Activated T-cell treated with anti-CD3 and anti-CD28 coated beads, Interleukin-2, amount 50 U/mL, for 24 hours (primary cell): Measurements from ENCODE around the gene RPAP3.

Experiments
- DNase-seq: peaks from one replicate; pipeline ENCODE4 v3.0.0-alpha.2; 2020
- H3K27ac Mint-ChIP-seq: 2 replicates; pipeline ENCODE4 v1.8.0; 2020; ENCODE audit warnings: mild to moderate bottlenecking, mixed read lengths
- H3K27me3 Mint-ChIP-seq: 2 replicates; pipeline ENCODE4 v1.8.0; 2020; ENCODE audit warnings: mixed read lengths
- H3K36me3 Mint-ChIP-seq: 2 replicates; pipeline ENCODE4 v1.8.0; 2020; ENCODE audit warnings: low read depth, mixed read lengths
- H3K4me1 Mint-ChIP-seq: 2 replicates; pipeline ENCODE4 v1.8.0; 2020; ENCODE audit warnings: low read depth, mixed read lengths
- H3K4me3 Mint-ChIP-seq: 2 replicates; pipeline ENCODE4 v1.8.0; 2020; ENCODE audit warnings: mild to moderate bottlenecking, moderate library complexity, mixed read lengths
- H3K9me3 Mint-ChIP-seq: 2 replicates; pipeline ENCODE4 v1.8.0; 2020; ENCODE audit warnings: mixed read lengths

Gene RPAP3

DNA sequence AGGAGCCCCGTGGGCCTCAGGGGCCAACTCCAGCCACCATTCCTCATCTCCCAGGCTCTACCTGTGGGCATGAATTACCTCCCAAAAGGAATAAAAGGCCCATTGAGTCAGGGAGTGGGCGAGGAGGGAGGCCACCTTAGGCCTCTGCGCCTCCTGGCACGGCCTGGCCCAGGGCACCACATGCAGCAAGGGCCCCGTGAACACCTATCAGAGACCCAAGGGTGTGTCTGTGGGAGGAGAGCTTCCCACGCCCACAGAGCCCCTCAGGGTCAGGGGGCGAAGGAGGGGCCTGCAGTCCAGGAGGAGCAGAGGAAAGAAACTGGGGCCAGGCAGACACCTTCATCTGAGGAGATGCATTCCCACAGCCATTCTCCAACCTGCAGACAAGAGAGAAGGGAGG, 40.7 kb upstream of the RPAP3 start:
- no peaks in the 10 kb centered on the region for H3K36me3 Mint-ChIP-seq
- H3K27ac Mint-ChIP-seq: no peak overlapping the region
- no peak overlapping the region for H3K4me3 Mint-ChIP-seq
- DNase-seq: no peak
- H3K4me1 Mint-ChIP-seq: peaks cover 5% of the 10 kb centered on the region
- H3K27me3 Mint-ChIP-seq: no peaks in the 10 kb centered on the region
- no peaks in the 10 kb centered on the region for H3K9me3 Mint-ChIP-seq

DNA sequence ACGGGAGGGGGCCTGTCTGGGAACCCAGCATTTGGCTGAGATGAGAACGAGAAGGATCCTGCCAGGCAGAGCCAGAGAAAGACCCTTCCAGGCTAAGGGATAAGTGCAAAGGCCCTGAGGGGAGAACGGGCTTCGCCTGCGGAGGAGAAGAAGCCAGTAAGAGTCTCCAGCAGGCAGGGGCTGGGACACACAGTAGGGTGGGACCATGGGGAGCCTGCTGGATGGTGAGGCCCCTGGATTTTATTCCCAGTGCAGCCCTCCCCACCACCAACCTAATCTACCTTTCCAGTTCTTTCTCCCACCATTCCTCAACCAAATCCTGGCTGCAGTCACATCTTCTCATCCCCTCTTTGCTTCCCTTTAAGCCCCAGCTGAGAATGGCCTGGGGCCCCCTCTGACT, 40.2 kb upstream of the RPAP3 start:
- Mint-ChIP-seq H3K27ac (no peak overlapping the region), H3K4me3 (no peak overlapping the region), H3K4me1 (peaks cover 10% of the 10 kb centered on the region), H3K36me3 (no peaks in the 10 kb centered on the region), H3K9me3 (no peaks in the 10 kb centered on the region), H3K27me3 (no peaks in the 10 kb centered on the region)
- DNase-seq: no peak

DNA sequence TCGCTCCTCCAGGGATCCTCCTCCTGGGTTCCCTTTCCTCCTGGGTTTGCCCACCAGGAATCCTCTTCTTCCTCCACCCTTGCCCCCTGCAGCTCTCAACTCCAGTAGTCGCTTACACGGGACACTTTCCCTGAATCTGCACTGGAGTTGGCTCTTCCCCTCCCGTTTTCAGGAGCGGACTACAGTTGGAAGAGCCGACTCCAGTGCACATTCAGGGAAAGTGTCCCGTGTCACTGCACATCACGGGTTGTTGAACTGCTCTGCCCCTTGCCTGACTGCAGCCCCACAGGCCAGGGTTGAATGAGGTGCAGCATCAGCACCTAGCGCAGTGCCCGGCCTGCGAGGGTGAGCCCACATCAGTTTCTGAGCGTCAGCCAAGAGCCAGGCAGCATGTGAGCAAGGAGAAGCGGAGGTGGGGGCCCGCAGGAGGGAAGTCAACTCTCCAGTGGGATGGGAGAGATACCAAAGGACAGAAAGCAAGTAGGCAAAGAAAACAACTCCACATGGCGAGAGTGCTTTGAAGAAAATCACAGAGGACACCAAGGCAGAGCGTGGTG, 39.7 kb upstream of the RPAP3 start:
- H3K4me1 Mint-ChIP-seq: peaks cover 14% of the 10 kb centered on the region
- no peaks in the 10 kb centered on the region for H3K36me3 Mint-ChIP-seq
- H3K9me3 Mint-ChIP-seq: no peaks in the 10 kb centered on the region
- DNase-seq: no peak
- H3K27ac Mint-ChIP-seq: no peak overlapping the region
- H3K27me3 Mint-ChIP-seq: no peaks in the 10 kb centered on the region
- no peak overlapping the region for H3K4me3 Mint-ChIP-seq

DNA sequence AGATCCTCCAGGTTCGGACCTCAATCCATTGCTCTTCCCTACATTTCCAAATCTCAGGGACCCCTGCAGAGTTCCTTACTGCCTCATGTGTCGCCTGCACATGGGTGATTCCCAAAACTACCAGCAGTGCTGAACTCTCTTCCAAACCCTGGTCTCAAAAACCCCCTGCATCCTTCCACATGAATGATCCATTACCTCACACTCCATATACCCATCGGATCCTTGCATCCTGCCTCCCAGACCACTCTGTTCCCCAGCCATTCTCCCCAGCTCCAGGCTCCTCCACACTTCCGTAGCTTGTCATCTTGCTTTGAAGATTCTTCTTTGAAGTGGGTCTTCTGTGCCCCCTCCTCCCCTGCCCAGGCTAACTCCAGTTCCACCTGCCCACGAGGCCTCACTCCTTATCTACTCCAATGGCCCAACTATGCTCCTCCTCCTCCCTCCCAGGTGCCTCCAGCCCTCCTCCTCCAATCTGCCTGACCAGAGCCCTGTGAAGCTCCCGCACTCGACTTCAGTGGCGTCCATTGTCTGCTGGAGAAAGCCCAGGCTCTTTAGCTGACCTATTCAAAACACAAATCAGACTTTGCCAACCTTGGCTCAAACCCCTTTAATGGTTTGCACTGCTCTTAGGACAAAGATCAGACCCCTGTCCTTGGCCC, 39.1 kb upstream of the RPAP3 start:
- DNase-seq: no peak
- no peak overlapping the region for H3K27ac Mint-ChIP-seq
- H3K36me3 Mint-ChIP-seq: no peaks in the 10 kb centered on the region
- H3K4me3 Mint-ChIP-seq: no peak overlapping the region
- H3K27me3 Mint-ChIP-seq: no peaks in the 10 kb centered on the region
- H3K4me1 Mint-ChIP-seq: peaks cover 18% of the 10 kb centered on the region
- no peaks in the 10 kb centered on the region for H3K9me3 Mint-ChIP-seq

DNA sequence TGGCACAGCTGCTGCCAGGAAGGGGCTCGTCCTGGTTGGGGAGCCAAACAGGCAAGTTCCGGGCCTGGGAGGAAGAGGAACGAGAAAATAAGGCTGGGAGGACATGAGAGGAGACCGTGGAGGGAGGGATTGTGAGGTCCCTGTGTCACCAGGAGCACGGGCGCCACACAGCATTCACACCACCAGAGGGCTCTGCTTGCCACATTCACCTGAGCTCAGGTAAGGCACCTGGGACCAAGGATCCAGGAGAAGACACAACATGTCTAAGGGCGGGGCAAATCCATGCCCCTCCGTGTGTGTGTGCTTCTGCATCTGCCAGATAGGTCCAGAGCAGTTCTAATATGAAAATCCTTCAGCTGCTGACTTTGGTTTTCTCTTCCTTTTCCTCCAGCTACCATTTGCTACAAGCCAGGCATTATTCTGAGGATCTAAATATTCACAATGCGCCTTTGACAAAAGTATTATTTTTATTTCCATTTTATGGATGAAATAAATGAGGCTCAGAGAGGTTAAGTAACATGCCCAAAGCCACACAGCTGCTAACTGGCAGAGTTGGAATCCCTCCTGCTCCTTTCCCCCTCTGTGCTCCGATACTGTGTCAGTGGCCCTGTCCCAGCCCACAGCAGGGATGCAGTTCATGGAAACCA, 38.3 kb upstream of the RPAP3 start:
- Mint-ChIP-seq H3K4me1 (peaks cover 22% of the 10 kb centered on the region), H3K36me3 (no peaks in the 10 kb centered on the region), H3K27ac (no peak overlapping the region), H3K4me3 (no peak overlapping the region), H3K27me3 (no peaks in the 10 kb centered on the region), H3K9me3 (no peaks in the 10 kb centered on the region)
- DNase-seq: peak; percentile 69

DNA sequence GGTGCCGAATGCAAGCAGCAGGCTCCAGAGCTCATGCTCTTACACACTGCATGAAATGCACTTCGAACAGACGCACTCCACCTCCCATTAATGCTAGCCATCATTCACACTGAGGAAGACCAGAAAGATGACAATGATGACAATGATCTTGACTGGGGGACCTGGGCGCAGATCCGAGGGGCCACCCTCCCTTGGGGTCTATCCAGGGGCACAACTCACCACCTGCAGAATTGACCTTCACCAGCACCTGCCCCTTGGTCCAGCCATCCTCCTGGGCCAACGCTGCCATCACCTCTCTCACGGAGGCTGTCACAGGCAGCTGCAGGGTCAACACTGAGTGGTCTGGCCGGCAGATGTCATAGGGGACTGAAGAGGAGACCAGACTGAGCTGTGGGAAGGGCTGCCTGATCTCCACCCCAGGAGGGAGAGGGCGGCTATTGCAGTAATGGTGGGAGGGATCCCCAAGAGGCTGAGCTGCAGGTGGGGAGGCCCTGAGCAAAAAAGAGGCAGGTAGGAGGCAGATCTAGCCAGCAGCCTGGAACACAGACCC, 37.6 kb upstream of the RPAP3 start:
- peaks cover 22% of the 10 kb centered on the region for H3K4me1 Mint-ChIP-seq
- no peak overlapping the region for H3K4me3 Mint-ChIP-seq
- no peaks in the 10 kb centered on the region for H3K36me3 Mint-ChIP-seq
- no peak for DNase-seq
- no peak overlapping the region for H3K27ac Mint-ChIP-seq
- no peaks in the 10 kb centered on the region for H3K27me3 Mint-ChIP-seq
- no peaks in the 10 kb centered on the region for H3K9me3 Mint-ChIP-seq

DNA sequence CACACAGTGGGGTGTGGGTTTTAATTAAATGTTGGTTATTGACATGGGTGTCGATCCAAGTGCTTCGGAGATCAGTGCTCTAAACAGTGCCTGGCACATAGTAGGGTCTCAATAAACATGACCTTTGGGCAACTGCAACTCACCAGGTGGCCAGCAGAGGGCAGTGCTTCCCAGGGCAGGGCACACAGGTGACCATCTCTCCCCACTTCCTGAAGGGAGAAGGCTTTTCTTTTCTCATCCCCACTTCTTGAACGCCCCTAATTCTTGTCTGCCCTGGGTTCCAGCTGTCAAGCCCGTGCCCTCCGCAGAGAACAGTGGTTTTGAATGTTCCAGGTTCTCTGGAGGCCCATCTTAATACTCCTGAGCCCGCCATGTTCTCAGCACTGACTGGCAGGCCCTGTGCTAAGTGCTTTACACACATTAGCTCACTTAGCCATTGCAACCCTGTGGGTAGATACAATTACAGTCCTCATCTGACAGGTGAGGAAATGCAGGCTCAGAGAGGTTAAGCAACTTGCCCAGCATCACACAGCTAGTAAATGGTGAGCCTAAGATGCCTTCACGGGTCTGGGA, 36.5 kb upstream of the RPAP3 start:
- Mint-ChIP-seq H3K27ac (no peak overlapping the region), H3K27me3 (no peaks in the 10 kb centered on the region), H3K4me3 (no peak overlapping the region), H3K4me1 (peaks cover 22% of the 10 kb centered on the region), H3K36me3 (no peaks in the 10 kb centered on the region), H3K9me3 (no peaks in the 10 kb centered on the region)
- peak; percentile 86 for DNase-seq

DNA sequence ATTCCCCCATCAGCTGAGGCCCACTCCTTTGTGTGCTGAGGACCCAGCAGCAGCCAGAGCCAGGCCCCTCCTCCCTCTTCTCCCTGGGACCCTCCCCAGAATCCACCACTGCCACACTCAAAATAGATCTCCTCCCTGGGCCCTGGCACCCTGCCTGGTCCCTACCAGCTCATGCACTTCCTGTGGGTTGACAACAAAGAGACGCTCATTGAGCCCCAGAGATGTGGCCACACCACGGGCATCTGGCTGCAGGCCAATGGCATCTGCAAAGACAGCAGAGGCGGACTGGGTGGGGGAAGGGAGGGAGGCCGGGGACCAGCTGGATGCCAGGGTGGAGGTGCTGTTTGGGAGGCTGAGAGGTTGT, 35.5 kb upstream of the RPAP3 start:
- Mint-ChIP-seq H3K27me3 (no peaks in the 10 kb centered on the region), H3K36me3 (no peaks in the 10 kb centered on the region), H3K4me1 (peaks cover 22% of the 10 kb centered on the region), H3K9me3 (no peaks in the 10 kb centered on the region), H3K27ac (peak overlapping the region; percentile 24), H3K4me3 (no peak overlapping the region)
- peak; percentile 60 for DNase-seq

DNA sequence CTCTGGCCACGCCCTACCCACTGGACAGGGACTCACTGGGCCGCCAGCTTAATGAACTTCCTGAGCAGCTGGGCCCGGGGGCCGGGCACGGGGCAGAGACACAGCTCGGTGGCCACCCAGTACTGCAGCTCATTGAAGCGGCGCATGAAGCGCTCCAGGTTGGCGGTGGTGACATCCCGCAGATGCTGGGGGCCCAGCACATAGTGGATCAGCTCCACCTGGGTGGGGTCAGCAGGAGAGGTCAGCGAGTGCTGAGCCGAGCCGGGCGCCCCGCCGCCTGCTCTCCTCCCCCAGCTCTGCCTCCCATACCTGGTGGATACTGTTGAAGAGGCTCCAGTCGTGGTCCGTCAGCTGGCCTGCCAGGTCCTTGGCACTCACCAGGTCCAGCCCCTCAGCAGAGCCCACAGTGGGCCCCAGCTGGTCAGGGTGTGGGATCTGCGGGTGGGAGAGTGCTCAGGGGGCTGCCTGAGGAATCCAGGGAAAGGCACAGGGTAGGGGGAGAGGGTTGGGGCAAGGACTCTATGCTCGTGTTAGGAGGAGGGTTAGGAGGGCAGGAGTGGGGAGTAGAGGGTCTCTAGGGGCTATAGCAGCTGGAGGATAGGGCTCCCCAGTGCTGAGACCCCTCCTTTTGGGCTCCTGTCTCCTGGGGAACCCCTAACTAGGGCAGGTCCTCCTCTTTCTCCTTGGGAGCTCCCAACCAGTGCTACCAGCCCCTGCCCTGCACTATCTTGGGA, 34.9 kb upstream of the RPAP3 start:
- H3K4me1 Mint-ChIP-seq: peaks cover 22% of the 10 kb centered on the region
- no peaks in the 10 kb centered on the region for H3K36me3 Mint-ChIP-seq
- no peaks in the 10 kb centered on the region for H3K27me3 Mint-ChIP-seq
- DNase-seq: no peak
- H3K4me3 Mint-ChIP-seq: no peak overlapping the region
- no peak overlapping the region for H3K27ac Mint-ChIP-seq
- H3K9me3 Mint-ChIP-seq: no peaks in the 10 kb centered on the region

DNA sequence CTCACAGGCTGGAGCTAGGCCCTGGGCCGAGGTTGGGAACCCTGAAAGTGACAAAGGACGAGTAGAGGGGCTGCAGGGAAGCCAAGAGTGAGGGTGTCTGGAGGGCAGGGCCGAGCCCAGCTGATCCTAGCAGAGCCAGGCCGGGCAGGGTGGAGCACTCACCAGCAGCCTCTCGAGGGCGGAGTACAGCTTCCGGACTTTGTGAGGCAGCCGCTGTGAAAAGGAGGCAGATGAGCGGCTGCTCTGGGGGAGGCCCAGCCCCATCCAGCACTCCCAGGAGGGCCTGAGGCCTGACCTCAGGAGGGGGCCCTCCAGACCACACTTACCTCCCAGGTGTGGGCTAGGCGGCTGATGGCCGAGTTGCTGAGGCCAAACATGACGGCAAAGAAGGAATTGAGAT, 34.1 kb upstream of the RPAP3 start:
- Mint-ChIP-seq H3K27me3 (no peaks in the 10 kb centered on the region), H3K36me3 (no peaks in the 10 kb centered on the region), H3K27ac (no peak overlapping the region), H3K4me1 (peaks cover 22% of the 10 kb centered on the region), H3K4me3 (no peak overlapping the region), H3K9me3 (no peaks in the 10 kb centered on the region)
- DNase-seq: no peak

DNA sequence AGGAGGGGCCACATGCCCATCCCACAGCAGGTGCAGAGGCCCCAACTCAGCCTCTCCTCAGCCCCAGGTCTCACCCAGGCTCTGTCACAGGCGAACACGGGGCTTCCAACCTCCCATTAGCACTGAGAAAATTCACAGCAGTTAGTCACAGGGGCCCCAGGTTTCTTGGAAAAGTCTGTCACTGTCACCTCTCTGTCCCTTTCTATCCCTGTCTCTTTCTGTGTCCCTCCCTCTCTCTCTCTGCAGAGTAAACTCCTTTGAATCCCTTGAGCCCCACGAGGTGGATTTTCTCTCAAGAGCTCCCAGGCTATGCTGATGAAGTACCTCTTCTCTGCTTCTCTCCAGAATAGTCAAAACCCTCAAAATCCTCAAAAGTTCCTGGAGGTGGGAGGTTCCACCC, 33.5 kb upstream of the RPAP3 start:
- no peaks in the 10 kb centered on the region for H3K27me3 Mint-ChIP-seq
- no peak overlapping the region for H3K4me3 Mint-ChIP-seq
- no peak for DNase-seq
- H3K27ac Mint-ChIP-seq: no peak overlapping the region
- no peaks in the 10 kb centered on the region for H3K9me3 Mint-ChIP-seq
- peaks cover 22% of the 10 kb centered on the region for H3K4me1 Mint-ChIP-seq
- H3K36me3 Mint-ChIP-seq: no peaks in the 10 kb centered on the region

DNA sequence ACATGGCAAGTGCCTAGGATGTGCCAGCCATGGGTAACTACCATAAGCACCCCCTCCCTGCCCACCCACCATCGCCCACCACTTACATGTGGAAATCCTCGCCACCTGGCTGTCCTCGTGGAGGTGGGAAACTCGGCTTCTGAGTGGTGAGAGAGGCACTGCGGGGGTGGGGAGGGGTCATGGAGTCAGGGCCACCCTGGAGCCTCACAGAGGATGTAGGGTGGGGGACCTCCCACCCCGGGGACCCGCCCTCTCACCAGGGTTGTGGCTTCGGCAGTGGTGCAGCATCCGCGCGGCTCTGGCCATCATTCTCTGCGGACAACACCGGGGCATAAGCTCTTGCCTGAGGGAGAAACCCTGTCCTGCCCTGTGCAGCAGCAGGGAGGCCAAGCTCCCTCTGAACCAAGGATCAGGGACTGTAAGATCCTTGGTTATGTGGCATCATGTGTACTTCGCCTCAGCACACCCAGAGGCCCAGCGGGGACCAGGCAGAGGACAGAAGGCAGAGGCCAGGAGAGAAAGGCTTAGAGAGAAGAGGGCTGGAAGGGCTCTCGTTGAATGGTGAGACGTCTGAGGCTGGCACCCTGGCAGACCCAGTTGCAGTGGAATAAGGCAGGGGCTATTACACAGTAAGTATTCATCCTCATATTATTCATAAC, 32.2 kb upstream of the RPAP3 start:
- Mint-ChIP-seq H3K4me1 (peaks cover 21% of the 10 kb centered on the region), H3K27ac (no peak overlapping the region), H3K27me3 (no peaks in the 10 kb centered on the region), H3K36me3 (no peaks in the 10 kb centered on the region), H3K4me3 (no peak overlapping the region), H3K9me3 (no peaks in the 10 kb centered on the region)
- DNase-seq: no peak

DNA sequence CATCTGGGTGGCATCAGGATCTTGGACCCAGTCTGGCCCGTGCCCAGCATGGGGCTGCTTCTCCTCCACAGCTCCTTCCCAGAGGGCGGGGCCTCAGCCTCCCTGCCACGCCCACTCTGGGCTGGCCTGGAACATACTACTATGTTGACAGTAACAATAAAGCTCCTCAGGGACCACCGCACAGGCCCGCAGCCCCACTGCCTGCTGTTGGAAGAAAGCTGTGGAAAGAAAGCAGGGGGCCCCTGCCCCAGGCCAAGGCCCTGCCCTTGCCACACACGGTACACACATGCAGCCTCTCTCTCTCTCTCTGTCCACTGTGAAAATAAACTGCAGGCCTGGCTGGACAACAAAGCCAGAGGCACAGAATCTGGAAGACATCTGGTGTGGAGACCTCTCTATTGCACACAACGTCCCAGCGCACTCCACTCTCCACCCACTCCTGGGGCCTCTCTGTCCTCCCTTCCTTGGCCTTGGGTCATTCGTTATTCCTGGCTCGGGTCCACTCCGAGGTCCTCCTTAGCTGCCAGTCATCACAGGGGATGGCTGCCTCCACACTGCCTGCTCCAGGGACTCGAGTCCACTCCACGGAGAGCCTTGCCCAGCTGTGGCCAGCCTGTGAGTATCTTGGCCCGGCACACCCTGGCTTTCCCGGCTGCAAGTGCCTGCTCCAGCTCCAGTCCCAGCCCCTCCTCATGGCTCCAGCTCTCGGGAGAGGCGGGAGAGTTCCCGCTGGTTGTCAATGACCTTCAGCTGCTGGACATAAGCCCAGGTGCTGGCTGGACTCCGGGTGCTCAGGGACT, 31.2 kb upstream of the RPAP3 start:
- no peaks in the 10 kb centered on the region for H3K9me3 Mint-ChIP-seq
- peaks cover 19% of the 10 kb centered on the region for H3K4me1 Mint-ChIP-seq
- H3K27me3 Mint-ChIP-seq: no peaks in the 10 kb centered on the region
- DNase-seq: no peak
- H3K36me3 Mint-ChIP-seq: no peaks in the 10 kb centered on the region
- no peak overlapping the region for H3K27ac Mint-ChIP-seq
- H3K4me3 Mint-ChIP-seq: no peak overlapping the region

DNA sequence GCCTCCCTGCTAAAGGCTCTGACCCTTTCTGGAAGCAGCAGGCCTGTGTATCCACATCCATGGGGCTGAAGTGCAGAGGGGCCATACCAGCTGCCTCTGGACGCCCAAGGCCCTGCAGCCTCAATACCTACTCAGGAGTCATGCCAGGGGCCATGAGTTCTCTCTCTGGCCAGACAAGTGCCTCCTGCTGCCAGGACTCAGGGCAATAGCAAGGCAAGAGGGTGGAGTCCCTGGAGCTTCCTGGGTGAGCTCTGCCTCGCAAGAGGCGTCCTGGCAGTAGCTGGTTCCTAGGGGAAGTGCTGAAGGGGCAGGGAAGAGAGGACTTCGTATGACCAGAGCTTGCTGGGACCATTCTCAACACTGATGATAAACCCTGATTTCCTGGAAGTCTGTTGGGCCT, 30.4 kb upstream of the RPAP3 start:
- Mint-ChIP-seq H3K4me3 (no peak overlapping the region), H3K4me1 (peaks cover 14% of the 10 kb centered on the region), H3K9me3 (no peaks in the 10 kb centered on the region), H3K36me3 (no peaks in the 10 kb centered on the region), H3K27me3 (no peaks in the 10 kb centered on the region), H3K27ac (no peak overlapping the region)
- no peak for DNase-seq
